NCI-H2171 (cell line): ENCODE results near the gene AGTR1.
"Not testable (repeated sequence)": the region's sequence is repeated elsewhere in the genome, so short reads cannot be mapped to it uniquely, and the experiment has no call there.

Experiments
- DNase-seq: peaks from one replicate; lab custom pipeline; 2025; lab: John Stamatoyannopoulos, UW

AGTR1 gene

DNA sequence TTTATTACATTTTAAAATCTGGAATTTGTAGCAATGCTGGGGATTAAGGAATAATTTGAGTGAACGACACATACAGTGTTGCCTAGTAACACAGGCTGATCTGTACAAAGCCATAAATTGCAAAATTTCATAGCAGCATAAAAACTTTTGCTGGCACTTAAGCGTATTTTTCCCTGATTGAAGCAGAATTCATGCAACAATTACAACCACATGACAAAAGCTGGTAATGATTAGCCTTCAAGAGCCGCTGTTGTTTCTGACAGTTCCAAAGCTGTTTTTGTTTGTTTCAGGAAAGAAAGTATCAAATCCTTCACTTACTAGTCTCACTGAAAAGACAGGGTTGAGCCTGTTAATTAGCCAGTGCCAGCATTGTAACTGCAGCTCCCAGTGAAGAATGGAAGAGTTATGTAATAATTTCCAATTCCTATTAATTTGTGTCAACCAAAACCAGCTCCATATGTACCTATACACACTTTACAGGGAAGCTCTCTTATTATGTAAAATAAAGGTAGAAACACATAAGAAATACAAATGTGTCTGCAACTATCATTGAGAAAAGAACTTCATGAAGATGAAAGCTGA, 60.7 kb downstream of the AGTR1 start:
- no peak for DNase-seq

DNA sequence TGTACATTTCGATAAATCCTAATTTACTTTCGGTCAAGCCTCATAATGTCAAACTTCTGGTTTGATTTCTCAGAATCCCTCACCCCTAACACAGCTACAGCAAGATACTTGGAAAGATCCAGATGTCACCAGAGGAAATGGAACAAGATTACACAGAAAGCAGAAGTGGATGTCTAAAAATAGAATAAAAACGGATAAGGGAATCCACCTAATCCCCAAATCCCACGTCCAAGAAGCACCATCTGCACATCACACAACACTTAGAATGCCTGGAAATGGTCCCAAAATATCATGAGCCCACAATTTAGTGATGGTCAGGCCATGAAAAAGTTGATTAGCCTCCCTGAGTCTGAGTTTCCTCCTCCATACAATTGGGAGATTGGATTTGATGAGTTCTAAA, 61.7 kb downstream of the AGTR1 start:
- no peak for DNase-seq

DNA sequence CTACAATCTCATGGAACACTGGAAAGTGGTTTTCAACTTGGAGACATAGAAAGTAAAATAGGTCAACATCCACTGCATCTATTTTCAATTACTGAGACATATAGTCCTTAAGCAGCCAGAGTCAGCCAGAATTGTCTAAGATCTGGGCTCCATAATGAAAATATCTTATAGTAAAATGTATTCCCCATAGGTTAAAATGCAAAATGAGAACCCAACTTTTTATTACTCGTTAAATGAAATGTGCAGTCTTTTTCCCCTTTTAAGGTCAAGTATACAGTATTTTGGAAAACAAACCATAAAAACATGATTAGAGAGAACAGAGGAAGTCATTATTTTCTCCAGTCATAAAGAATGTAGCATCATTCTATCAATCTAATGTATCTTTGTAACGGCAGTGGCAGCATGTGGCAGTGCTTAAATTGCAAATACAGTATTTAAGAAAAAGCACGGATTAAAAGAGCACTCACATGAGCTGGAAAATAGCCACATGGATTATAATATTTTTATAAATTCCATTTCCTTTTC, 65.5 kb downstream of the AGTR1 start:
- DNase-seq, result no peak

DNA sequence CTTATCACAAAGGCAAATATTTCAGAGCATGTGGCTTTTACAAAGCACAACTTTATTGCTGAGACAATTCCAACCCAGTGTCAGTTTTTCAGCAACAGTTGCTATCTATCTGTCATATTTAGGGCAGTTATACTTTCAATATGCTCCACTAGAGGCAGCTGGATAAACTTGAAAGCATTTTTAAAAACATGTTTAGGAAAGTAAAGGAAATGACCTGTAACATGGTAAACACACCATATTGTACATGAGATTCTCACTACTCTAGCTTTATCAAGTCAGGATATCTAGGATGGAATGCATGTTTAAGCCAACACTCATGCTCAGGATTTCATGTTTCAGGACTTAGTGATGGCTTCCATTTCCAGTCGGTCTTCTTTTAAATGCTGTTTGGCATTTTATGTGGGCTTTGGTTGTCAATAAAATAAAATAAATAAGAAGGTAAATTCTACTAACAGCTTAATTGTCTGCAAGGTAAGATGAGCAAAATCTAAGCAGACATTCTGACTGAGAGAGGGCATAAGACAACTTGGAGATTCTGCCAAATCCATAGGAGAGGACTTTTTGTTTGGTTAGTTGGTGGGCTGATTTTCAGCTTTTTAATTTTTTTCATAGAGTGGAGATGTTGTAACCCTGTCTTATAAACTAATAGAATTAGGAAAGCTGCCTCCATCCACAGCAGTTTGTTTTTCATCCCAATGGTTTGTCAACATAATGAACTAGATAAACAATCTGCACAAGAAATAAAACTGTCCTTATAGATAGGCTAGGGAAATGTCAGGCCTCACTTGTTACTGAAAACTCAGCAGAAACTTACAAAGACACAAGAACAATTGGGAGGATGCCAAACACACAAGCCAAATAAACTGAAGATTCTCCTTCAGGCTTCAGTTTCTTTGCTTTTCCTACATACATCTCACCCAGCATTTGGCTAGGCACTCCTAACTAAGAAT, 66.6 kb downstream of the AGTR1 start:
- DNase-seq, result no peak

DNA sequence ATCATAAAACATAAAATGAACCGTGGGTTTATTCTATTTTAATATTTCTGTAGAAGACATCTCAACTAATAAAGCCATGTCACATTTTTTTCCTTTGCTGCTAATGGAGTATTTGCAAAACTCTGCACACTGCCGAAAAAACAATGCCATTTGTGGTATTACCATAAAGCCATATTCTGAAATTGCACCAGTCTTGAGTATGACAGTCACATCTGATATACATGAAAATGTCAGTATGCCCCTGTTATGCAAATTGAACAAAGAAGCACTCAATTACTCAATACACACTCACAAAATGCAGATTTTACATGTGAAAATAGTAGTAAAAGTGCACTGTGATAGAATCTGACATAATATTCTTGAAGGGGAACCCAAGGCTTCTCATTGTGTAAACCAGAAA, 74.7 kb downstream of the AGTR1 start:
- DNase-seq, result no peak

DNA sequence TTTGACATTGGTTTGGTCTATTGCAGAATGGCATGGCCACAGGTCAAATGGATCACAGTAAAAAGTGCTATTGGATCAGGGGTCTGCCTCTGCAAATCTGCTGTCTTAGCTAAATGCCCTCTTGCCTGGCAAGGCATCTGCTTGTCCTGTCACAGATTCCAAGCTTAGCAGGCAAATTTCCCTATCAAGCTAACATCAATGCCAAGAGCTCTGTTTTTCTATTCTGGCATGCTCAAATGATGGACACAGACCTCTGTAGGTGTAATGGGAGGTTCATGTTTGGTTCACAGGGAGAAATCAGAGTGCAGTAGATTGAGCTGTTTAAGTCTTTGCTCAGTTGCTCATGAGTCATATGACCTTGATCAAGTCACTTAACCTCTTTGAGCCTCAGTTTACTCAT, 75.1 kb downstream of the AGTR1 start:
- DNase-seq, result no peak

DNA sequence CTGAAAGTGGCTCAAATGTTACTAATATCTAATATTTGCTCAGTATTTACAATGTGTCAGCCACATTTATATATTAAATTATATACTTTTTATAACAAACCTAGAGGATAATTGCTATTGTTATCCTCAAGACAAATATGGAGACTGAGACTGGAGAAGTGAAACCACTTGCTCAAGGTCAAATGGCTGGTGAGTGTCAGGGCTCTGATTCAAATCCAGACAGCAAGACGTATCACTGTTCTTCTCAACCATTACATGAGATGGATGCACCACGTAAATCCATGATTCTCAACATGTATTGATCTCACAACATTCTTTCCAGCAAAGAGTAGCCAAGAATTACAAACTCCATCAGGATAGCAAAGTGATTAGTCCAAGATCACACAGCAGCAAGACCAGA, 76.1 kb downstream of the AGTR1 start:
- DNase-seq, result no peak

DNA sequence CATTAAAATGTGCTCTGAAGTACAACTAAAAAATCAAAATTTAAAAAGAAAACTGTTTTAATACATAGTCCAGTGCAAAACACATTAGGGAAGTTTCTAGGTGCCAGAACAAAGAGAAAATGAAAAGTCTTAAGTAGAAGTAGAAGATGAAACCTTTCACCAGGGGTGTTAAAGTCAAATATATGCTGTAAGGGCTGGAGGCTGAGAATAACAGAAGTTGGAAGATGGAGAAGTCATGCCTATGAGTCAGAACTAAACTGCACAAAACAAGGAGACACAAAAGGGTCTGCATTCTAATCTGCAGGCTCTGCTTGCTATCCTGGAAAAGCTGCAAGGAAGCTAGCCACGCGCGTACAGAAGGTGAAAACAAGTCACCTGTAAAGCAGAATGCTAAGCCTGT, 81.2 kb downstream of the AGTR1 start:
- no peak for DNase-seq

DNA sequence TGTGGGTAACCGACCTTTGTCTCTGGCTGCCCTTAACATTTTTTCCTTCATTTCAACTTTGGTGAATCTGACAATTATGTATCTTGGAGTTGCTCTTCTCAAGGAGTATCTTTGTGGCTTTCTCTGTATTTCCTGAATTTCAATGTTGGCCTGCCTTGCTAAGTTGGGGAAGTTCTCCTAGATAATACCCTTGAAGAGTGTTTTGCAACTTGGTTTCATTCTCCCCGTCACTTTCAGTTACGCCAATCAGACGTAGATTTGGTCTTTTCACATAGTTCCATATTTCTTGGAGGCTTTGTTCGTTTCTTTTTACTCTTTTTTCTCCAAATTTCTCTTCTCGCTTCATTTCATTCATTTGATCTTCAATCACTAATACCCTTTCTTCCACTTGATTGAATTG, 87.3 kb downstream of the AGTR1 start:
- not testable (repeated sequence) for DNase-seq

DNA sequence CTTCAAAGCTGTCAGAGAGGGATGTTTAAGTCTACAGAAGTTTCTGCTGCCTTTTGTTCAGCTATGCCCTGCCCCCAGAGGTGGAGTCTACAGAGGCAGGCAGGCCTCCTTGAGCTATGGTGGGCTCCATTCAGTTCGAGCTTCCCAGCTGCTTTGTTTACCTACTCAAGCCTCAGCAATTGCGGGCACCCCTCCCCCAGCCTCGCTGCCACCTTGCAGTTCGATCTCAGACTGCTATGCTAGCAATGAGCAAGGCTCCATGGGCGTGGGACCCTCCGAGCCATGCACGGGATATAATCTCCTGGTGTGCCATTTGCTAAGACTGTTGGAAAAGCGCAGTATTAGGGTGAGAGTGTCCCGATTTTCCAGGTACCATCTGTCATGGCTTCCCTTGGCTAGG, 88.5 kb downstream of the AGTR1 start:
- DNase-seq, result not testable (repeated sequence)

DNA sequence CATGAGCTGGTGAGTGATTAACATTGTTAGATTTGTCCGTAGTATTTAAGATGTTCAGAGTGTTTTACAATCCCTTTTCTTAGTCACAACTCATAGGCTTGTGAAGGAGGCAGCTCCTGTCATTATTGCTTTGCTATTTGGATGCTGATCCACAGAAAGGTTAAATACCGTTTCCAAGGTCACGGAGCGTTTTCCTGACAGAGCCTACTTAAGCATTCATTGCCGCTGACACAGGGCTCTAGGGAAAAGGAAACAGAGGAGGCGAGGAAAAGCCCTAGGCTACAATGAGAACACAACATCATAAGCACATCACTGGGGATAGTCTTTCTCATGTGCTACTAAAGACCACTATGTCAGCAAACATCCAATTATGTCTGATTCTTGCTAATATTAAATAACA, 91.4 kb downstream of the AGTR1 start:
- DNase-seq, result no peak

DNA sequence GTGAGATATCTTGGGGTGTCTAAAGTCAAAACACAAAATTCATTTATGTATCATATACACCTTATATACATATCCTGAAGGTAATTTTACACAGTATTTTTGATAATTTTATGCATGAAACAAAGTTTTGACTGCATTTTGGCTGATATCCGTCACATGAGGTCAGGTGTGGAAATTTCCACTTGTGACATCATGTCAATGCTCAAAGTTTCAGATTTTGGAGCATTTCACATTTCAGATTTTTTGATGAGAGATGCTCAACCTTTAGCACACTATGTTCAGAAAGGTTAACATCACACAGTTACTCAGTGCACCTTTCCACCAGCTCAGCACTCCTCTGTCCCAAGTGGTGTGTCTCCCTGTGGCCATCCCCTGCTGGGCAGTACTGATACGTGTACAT, 92.2 kb downstream of the AGTR1 start:
- DNase-seq, result no peak

DNA sequence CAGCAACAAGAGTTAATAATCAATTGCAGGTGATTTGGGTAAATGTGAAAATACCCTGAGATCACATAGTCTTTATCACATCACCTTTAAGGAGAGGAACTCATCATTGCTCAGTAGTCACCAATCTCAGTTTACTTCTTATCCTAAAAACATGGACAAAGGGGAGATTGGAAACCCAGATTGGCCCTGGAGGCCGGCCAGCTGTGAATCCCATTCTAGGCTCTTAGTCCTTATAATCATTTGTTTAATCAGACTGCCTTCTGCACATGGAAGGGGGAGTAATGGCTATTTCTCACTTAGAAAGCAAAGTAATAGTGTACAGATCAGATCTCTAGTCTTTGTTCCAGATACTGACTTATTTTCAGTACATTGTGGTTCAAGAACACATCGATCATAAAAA, 92.7 kb downstream of the AGTR1 start:
- no peak for DNase-seq

DNA sequence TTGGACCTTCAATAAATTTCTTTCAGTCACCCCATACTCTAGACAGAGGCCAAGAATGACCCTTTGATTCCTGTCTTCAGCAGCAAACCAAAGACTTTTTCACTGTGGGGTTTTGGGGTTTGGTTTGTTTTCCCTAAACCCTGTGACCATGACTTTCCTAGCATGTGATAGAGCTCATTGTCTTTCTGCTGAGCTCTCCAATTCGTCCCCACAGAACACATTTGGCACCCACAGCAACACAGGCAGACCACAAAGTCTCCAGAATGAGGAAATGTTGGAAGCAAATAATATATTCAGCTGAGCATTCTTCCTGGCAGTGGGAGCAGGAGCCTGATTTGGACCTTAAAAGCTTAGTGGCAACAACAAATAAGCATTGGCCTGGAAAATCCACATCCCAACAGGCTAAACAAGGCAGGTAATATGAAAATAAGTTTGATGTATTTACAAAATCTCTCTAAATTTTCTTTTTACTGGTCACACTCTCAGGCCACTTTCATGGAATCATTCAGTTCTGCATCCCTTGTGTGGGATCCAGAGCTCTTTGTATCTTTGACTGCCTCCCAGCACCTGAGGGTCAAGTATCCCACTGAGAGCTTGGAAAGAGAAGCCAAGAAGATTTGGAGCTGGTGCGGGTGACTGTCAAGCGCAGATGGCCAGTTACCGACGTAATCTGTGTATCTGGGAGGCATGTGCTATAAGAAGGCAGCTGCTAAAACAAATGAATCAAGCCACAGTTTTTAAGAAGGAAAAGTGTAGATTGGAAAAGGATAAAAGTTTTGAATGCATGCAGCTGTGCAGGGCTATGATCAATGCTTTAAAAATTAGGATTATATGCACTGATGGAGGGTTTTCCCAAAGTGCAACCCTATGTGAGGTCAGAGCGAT, 93.4 kb downstream of the AGTR1 start:
- no peak for DNase-seq

DNA sequence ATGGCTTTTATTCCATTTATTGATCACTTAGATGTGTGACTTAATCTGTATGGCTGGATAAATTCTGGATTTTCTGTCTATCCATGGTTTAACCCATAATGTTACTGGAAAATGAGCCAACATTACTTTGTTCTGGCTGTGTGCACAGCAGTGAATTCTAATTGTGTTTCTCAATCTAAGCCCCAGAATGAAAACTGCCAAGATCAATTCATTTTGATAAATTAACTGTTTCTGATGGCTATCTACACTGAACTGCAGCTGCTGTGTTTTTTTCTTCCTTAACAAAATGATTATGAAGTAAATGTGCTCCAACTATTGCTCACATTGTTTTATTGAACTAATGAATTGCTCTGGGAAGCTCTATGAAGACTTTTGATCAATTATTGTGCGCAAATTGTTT, 94.2 kb downstream of the AGTR1 start:
- no peak for DNase-seq

DNA sequence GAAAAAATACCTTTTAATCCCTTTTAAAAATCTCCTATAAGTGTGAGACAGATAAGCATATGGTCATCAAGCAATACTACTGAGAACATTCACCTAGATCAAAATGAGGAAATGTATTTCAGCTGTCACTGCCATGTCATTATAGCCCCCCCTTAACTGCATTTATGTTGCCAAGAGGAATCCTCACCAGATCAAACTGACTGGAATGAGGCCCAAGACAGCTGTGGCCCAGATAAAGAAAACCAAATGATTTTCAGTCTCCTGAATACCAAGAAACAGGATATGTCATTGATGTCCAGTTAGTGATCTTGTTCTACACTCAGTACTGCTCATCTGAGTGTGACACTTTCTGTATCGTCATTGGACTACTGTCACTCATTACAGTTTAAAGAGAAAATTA, 94.8 kb downstream of the AGTR1 start:
- DNase-seq, result no peak
